NCI-H2081 treated with DMSO at 0.1 percent for 48 hours (cell line): ENCODE results near the gene SLC10A7.

Source experiments
- DNase-seq: peaks from one replicate; lab custom pipeline; 2025; lab: John Stamatoyannopoulos, UW

SLC10A7 gene

GRCh38 chr4:146349306-146349705 is 172.4 kb downstream of the SLC10A7 start:
- no peak for DNase-seq

- DNase-seq: no peak
Measured at GRCh38 chr4:146347822-146348221, 173.9 kb downstream of the SLC10A7 start.

- no peak for DNase-seq
Measured at GRCh38 chr4:146346276-146346675, 175.5 kb downstream of the SLC10A7 start.

- no peak for DNase-seq
Measured at GRCh38 chr4:146343776-146344175, 178.0 kb downstream of the SLC10A7 start.

- DNase-seq: no peak
Measured at GRCh38 chr4:146343199-146343598, 178.5 kb downstream of the SLC10A7 start.

- no peak for DNase-seq
Measured at GRCh38 chr4:146342600-146343192, 179.0 kb downstream of the SLC10A7 start.

- DNase-seq: no peak
Measured at GRCh38 chr4:146340798-146341197, 180.9 kb downstream of the SLC10A7 start.

GRCh38 chr4:146338512-146338911 is 183.2 kb downstream of the SLC10A7 start:
- no peak for DNase-seq

- no peak for DNase-seq
Measured at GRCh38 chr4:146336410-146336807, 185.3 kb downstream of the SLC10A7 start.

GRCh38 chr4:146335763-146336409 is 185.9 kb downstream of the SLC10A7 start:
- no peak for DNase-seq

GRCh38 chr4:146334862-146335449 is 186.8 kb downstream of the SLC10A7 start:
- DNase-seq: no peak

- no peak for DNase-seq
Measured at GRCh38 chr4:146333895-146334262, 187.9 kb downstream of the SLC10A7 start.

GRCh38 chr4:146333187-146333894 is 188.4 kb downstream of the SLC10A7 start:
- no peak for DNase-seq

- DNase-seq: no peak
Measured at GRCh38 chr4:146330392-146330791, 191.3 kb downstream of the SLC10A7 start.

- DNase-seq: no peak
Measured at GRCh38 chr4:146329050-146329716, 192.6 kb downstream of the SLC10A7 start.

GRCh38 chr4:146327859-146328650 is 193.7 kb downstream of the SLC10A7 start:
- no peak for DNase-seq

GRCh38 chr4:146318894-146319293 is 202.8 kb downstream of the SLC10A7 start:
- DNase-seq: no peak

- DNase-seq: no peak
Measured at GRCh38 chr4:146317783-146318182, 204.0 kb downstream of the SLC10A7 start.

- no peak for DNase-seq
Measured at GRCh38 chr4:146315184-146315583, 206.6 kb downstream of the SLC10A7 start.

- DNase-seq: no peak
Measured at GRCh38 chr4:146311238-146311970, 210.3 kb downstream of the SLC10A7 start.
